ENCODE results near the gene ARHGEF3. TPM values are rescaled to one million over a fixed set of nuclear protein-coding genes. Genes with fewer than 3 reads are reported as not detected.

The ARHGEF3 gene
- 6.4 to 8.4 TPM (median 7.8 TPM) in 5 replicates for total RNA-seq (2022; extraction: Qiagen RNA extraction)

GRCh38 chr3:56801662-56802377, at the start of gene ARHGEF3:
TSS of gene ARHGEF3 (minus strand) at chr3:56801949. CDS start at chr3:56801798, 151 bp downstream.

GRCh38 chr3:56683122-56683817, 118.5 kb downstream of the ARHGEF3 start, which contains the start of gene TASOR:
TSS of gene TASOR (minus strand) at chr3:56683265. CDS start at chr3:56683006, 259 bp downstream.

Other genes starting within 250 kb of the ARHGEF3 start
- 5.1 to 7.4 TPM (median 6.1 TPM) in 5 replicates for gene CCDC66, start 244.8 kb downstream of the ARHGEF3 start, total RNA-seq (2022; extraction: Qiagen RNA extraction)
- 18.8 to 31.3 TPM (median 20.2 TPM) in 5 replicates for gene TASOR, start 118.7 kb downstream of the ARHGEF3 start, total RNA-seq (2022; extraction: Qiagen RNA extraction)

Measured in A549 treated with CORT108297 at 1 μM for 4 hours (cell line).